T-helper 2 cell treated with Interferon-gamma antibody and Interleukin-4, amounts not matched to agents 100 ng/mL and 5 ng/mL, for 36 hours (primary cell): ENCODE data around the gene CENPO. TPM values are rescaled to one million over a fixed set of nuclear protein-coding genes. Genes with fewer than 3 reads are reported as not detected.
"Not testable (repeated sequence)": the region's sequence is repeated elsewhere in the genome, so short reads cannot be mapped to it uniquely, and the experiment has no call there.

Source experiments
- intact Hi-C: fragments of 100-400 bp; cut with micrococcal nuclease; formaldehyde crosslinking; loops from one replicate; pipeline ENCODE4 v1.15.1; 2023
- total RNA-seq: library from RNA; stranded (reverse); gene quantifications from 2 replicates; pipeline ENCODE4 v1.2.3, GENCODE V29; 2022

Gene CENPO
- total RNA-seq, 1 donor from 2014 or later: 49.1 TPM

- intact Hi-C loops: loop anchor here (10.0 kb wide), 1 partner anchor 313 kb away; no protein-coding TSS in a partner anchor
These were observed 29.0 kb downstream of the CENPO start for GRCh38 chr2:24822049-24822706.

DNA sequence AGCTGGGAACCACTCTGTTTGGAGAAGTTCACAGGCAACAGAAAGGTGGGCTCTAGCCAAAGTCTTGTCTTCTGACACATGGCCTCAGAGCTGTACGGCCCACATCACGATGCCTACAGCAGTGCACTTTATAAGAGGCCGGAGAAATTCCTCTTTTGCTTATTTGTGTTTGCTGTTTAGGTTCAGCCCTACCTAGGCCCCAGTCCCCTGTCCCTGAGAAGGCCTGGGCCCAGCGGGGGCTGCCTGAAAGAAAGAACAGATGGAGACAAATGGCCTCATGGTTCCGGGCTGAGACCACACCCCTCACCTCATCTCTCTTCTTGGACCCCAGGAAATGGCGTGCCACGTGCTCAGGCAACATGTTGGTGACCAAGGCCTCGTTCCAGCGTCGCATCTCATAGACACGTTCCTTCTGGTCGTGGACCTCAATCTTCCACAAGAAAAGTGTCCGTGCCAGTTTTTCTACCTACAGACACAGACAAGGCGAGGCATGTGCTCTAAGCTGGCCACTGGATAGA lies 30.9 kb downstream of the CENPO start:
- intact Hi-C loops: loop anchor here (10.0 kb wide), 1 partner anchor 311 kb away; no protein-coding TSS in a partner anchor

DNA sequence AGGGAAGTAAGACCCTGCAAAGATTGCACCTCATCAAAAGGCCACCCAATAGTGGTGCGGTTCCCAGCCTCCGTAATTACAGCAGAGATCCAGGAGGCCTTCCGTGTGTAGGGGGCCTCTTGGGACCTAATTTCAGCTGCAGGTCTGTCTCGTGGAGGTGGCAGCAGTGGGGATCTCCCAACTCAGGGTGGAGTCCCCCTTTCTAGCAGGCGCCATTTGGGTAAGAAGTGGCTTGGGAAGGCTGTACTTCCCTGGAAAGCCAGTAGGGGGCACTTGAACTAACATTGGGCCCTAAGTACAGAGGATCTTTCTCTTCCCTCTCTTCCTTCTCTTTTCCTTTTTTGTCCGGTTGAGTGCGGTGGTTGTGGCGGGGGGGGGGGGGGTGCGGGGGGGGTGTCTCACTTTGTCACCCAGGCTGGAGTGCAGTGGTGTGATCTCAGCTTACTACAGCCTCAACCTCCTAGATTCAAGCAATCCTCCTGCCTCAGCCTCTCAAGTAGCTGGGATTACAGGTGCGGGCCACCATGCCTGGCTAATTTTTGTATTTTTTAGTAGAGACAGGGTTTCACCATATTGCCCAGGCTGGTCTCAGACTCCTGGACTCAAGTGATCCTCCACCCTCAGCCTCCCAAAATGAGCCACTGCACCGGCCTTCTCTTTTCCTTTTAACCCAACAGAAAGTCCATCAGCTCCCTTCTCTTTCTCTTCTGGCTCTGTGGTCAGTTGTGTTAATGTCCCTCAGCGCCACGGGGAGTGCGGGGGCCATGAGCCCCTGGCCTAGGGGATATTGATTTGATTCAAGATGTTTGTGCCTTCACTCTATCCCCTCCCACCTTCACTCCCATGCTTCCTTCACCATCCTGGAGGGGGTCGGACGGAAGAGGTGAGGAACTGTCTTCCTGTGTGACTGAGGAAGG lies 32.0 kb downstream of the CENPO start:
- intact Hi-C loops: loop anchor here (10.0 kb wide), 1 partner anchor 310 kb away; no protein-coding TSS in a partner anchor

DNA sequence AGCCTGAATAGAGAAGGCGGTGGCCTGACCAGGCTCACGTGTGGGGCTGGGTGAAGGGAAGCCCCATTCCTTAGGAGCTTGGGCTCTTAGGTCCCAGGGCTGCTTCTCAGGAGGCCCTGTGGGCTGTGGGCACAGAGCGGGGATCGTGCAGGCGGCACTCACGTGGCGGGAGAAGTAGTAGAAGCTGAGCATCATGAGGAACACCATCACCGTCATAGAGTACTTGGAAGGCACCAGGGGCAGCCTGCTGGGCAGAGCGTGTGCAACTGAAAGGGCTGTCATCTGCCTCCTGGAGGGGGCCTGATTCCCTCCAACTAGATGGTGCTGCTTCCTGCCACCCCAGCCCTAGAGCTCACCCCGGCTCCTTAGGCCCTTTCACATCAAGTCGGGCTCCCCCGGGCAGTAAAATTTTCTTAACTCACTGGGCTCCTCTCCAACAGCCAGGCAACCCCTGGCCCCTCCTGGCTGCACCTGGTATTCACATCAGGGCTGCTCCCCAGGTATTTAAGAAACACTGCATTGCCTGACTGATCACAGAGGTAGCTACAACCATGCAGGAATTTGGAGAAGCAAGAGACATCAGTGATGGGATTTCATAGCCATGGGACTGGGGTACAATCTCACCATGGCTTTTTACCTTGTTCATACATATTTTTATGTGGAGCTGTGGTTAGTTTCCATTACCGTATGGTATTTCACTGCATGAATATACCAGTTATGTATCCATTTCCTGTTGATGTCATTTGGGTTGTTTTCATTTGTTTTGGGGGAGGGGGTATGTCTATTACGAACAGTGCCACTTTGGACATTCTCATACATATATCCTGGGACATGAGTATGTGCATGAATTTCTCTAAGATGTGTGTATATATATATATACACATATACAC lies 32.9 kb downstream of the CENPO start:
- intact Hi-C loops: loop anchor here (2.0 to 10.0 kb wide), 2 partner anchors 33 to 309 kb away; partner anchors contain the start of genes CENPO and PTRHD1

- intact Hi-C loops: loop anchor here (1.0 to 10.0 kb wide), 4 partner anchors 34 to 416 kb away; partner anchors contain the start of genes CENPO and PTRHD1
These were observed 33.5 kb downstream of the CENPO start for GRCh38 chr2:24826773-24827145.

DNA sequence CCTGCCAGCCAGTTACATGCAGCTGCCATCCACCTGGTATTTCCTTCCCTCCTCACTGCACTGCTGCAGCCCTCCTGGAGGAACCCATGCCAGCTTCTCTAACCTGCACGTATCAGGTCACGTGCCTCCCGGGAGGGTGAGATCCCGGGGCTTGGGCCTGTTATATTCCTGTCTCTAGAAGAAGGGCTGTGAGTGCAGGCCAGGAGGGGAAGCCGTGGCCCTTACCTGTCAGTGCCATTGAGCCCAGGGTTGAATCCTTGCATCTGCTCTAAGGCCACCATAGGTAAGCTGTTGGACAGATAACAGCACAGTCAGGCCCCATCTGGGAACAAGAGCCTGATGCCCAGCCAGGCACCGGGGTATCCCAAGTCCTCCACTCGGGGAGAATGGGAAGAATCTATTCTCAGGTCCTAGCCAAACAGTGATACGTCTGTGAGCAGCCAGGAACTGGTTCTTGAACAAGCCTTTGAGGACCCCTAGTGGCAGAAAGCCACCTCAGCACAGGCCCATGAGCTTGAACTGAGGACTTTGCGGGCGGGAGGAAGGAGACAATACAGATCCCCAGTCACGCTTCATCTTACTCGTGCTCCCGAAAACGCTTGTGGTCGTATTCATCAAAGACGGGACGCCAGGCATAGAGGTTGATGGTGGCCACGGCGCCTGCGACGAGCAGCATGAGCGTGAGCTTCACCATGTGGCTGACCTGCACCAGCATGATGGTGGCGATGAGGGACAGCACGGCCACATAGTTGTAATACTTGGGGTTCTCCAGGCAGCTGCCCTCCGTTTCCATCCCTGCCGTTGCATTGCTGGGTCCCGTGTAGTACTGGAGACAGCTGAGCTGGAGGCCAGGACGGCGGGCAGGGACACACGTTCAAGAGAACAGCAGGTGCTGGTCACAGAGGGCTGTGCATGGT lies 34.4 kb downstream of the CENPO start:
- intact Hi-C loops: loop anchor here (1.0 to 10.0 kb wide), 4 partner anchors 35 to 417 kb away; partner anchors contain the start of genes CENPO and PTRHD1

- intact Hi-C loops: loop anchor here (10.0 kb wide), 1 partner anchor 306 kb away; no protein-coding TSS in a partner anchor
These were observed 35.2 kb downstream of the CENPO start for GRCh38 chr2:24828238-24828996.

GRCh38 chr2:24830351-24830750 lies 37.1 kb downstream of the CENPO start:
- intact Hi-C loops: no loop called here

DNA sequence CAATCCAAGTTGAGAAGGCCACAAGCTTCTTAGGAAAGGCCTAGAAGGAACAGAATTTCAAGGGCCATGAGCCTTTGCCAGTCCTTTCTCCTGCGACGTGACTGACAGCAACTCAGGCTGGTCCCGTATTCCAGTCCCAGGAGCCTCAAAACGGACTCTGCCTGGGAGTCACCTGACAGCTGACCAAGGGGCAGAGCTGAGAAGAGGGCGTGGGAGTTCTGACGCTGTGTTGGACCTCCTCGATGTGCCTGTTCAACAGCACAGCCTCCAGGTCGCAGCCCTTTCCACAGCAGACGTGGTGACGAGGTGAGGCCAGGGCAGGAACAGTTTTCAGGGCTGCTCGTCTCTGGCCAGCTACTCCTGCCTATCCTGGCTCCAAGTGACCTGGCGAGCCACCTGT lies 37.6 kb downstream of the CENPO start:
- intact Hi-C loops: no loop called here

- intact Hi-C loops: no loop called here
These were observed 38.2 kb downstream of the CENPO start for GRCh38 chr2:24831221-24832072.

GRCh38 chr2:24832073-24832461 lies 38.8 kb downstream of the CENPO start:
- intact Hi-C loops: no loop called here

DNA sequence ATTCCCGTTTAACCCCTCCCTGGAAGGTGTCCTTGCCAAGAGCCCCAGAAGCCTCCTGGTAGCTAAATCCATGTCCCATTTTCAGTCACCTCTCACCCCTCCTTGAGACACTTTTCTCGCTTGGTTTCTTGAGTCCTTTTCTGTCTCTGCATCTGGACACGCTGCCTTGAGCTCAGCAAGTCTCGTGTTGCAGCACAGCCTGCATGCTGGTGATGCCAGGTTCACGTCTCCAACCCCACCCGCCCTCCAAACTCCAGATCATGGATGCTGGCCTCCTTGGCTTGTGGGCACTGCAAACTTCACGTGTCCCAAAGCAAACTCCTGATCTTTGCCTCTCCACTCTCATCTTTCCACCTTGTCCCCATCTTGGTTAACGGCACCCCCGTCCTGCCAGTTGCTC lies 39.3 kb downstream of the CENPO start:
- intact Hi-C loops: no loop called here

GRCh38 chr2:24832931-24833701 lies 39.9 kb downstream of the CENPO start:
- intact Hi-C loops: no loop called here

DNA sequence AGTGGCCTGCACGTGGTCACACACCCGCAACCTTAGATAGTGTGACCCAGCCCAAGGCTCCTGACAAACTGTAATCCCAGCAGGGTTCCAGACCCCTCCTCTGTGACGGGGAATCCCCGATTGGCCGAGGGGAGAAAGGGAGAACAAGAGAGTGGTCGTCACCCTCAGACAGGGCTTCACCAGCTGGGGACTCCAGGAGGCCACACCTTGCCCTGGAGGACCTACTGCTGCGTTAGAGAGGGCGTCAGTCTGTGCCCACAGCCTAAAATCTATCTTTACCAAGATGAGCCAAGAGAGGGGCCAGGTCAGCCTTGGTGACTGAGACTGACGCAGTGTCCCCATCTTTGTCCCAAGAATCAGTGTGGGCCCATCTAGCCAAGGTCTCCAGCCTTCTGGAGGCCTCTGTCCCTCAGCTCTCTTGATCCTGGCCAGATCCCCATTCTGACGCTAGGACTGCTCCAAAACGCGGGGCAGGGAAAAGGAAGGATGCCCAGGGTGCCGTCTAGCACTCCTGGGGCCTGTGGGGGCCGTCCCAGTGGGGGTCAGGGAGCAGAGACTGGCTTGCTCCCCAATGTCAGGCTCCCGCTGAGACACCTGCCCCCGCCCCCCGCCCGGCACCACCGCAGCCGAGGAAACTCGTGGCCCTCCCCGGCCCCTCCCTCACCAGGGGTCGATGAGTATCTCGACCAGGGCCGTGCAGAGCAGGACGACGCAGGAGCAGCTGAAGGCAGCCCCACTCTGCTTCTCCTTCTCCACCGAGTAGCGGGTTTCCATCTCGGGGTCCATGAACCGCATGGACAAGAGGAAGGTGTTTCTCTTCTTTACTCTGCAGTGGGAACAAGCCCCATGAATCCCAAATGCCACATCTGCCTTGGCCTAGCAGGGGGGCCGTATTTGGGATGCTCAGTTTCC lies 40.9 kb downstream of the CENPO start:
- intact Hi-C loops: no loop called here

- intact Hi-C loops: no loop called here
These were observed 41.6 kb downstream of the CENPO start for GRCh38 chr2:24834733-24835395.

GRCh38 chr2:24835411-24835810 lies 42.2 kb downstream of the CENPO start:
- intact Hi-C loops: not testable (repeated sequence)
